Keratinocyte (primary cell): Measurements from ENCODE around the gene EYS. TPM values are rescaled to one million over a fixed set of nuclear protein-coding genes. Genes with fewer than 3 reads are reported as not detected.

Source experiments
- DNase-seq: peaks from one replicate; pipeline ENCODE4 v3.0.0-alpha.2; 2011; ENCODE audit warnings: low read depth, missing footprints, low spot score
- FAIRE-seq: peaks from 2 replicates; lab custom pipeline; 2011; peaks lifted over from hg19 to GRCh38; lab: Jason Lieb, UNC
- H2AFZ ChIP-seq: 2 replicates; pipeline ENCODE4 v1.6.0; 2012; ENCODE audit warnings: low read length, control low read depth, inconsistent platforms; ENCODE audit not compliant: control insufficient read depth
- H3K27ac ChIP-seq: 2 replicates; pipeline ENCODE4 v1.5.1; 2011; ENCODE audit warnings: low read length; ENCODE audit not compliant: control insufficient read depth, insufficient read depth
- H3K27me3 ChIP-seq: 3 replicates; pipeline ENCODE4 v1.6.0; 2011; ENCODE audit warnings: low read length; ENCODE audit not compliant: control insufficient read depth, insufficient read depth; ENCODE audit errors: extremely low read depth
- H3K36me3 ChIP-seq, 2 experiments: 2 replicates in 1 of 2; 3 replicates in 1 of 2; pipeline ENCODE4 v1.5.1; 2011; ENCODE audit warnings: low read length in 2 of 2, mild to moderate bottlenecking in 1 of 2; ENCODE audit not compliant: control insufficient read depth in 2 of 2, insufficient read depth in 2 of 2; ENCODE audit errors: extremely low read depth in 1 of 2
- H3K4me1 ChIP-seq: 3 replicates; pipeline ENCODE4 v1.5.1; 2011; ENCODE audit warnings: low read length; ENCODE audit not compliant: control insufficient read depth, insufficient read depth; ENCODE audit errors: extremely low read depth
- H3K4me2 ChIP-seq: 3 replicates; pipeline ENCODE4 v1.6.0; 2011; ENCODE audit warnings: low read depth, low read length; ENCODE audit not compliant: control insufficient read depth, insufficient read depth; ENCODE audit errors: extremely low read depth
- H3K4me3 ChIP-seq, 3 experiments: fragments of 200-600 bp in 1 of 3; sonication (generic) in 1 of 3; 2 replicates in 2 of 3; 3 replicates in 1 of 3; pipeline ENCODE4 v1.5.1; 2011 to 2016; ENCODE audit warnings: low read length in 3 of 3, mild to moderate bottlenecking in 3 of 3, control low read depth in 2 of 3, inconsistent platforms in 1 of 3, low read depth in 1 of 3, mixed read lengths in 1 of 3, mixed run types in 1 of 3, moderate library complexity in 1 of 3; ENCODE audit not compliant: control insufficient read depth in 2 of 3, insufficient read depth in 2 of 3; ENCODE audit errors: extremely low read depth in 1 of 3
- H3K79me2 ChIP-seq: 2 replicates; pipeline ENCODE4 v1.6.0; 2012; ENCODE audit warnings: low read length; ENCODE audit not compliant: control insufficient read depth, insufficient read depth
- H3K9ac ChIP-seq: 3 replicates; pipeline ENCODE4 v1.6.0; 2011; ENCODE audit warnings: low read length; ENCODE audit not compliant: control insufficient read depth, insufficient read depth; ENCODE audit errors: extremely low read depth
- H3K9me1 ChIP-seq: 3 replicates; pipeline ENCODE4 v1.6.0; 2011; ENCODE audit warnings: low read length; ENCODE audit not compliant: control insufficient read depth, insufficient read depth; ENCODE audit errors: extremely low read depth
- H3K9me3 ChIP-seq: 2 replicates; pipeline ENCODE4 v1.5.1; 2012; ENCODE audit warnings: low read depth, low read length; ENCODE audit not compliant: control insufficient read depth
- H4K20me1 ChIP-seq: 3 replicates; pipeline ENCODE4 v1.6.0; 2011; ENCODE audit warnings: low read length; ENCODE audit not compliant: control insufficient read depth, insufficient read depth; ENCODE audit errors: extremely low read depth
- EZH2 ChIP-seq: IDR thresholded peaks from one replicate; pipeline ENCODE4 v1.6.1; 2012; ENCODE audit warnings: inconsistent platforms, mild to moderate bottlenecking, low read length, moderate library complexity
- dilution Hi-C: fragments of 300-500 bp; cut with MboI; formaldehyde crosslinking; loops from one replicate; pipeline ENCODE4 v1.7.0; 2020; ENCODE audit warnings: low sequenced_read_pairs; ENCODE audit not compliant: extremely low pct_ligation_motif_present
- polyA plus RNA-seq, 5 experiments: library from polyadenylated mRNA; depleted of rRNA in 3 of 5; stranded (reverse) in 3 of 5; stranded (forward) in 1 of 5; unstranded in 1 of 5; fragments of >200 nt; gene quantifications; 1 replicate in 1 of 5; 2 replicates in 3 of 5; 3 replicates in 1 of 5; pipeline versions ENCODE4 v1.2.1 to v1.2.3, GENCODE V29; 2011 to 2012; ENCODE audit warnings: missing spikeins in 2 of 5, low read depth in 1 of 5, low replicate concordance in 1 of 5
- TF ChIP-seq, protein P1 (sequence below), 3 experiments: IDR thresholded peaks in 1 of 3; conservative IDR thresholded peaks in 1 of 3; optimal IDR thresholded peaks in 1 of 3; 2 replicates in 2 of 3; 3 replicates in 1 of 3; pipeline versions ENCODE3 to v1.5.1; 2011; ENCODE audit warnings: low read length in 3 of 3, mild to moderate bottlenecking in 3 of 3, moderate library complexity in 2 of 3, control low read depth in 1 of 3, inconsistent platforms in 1 of 3; ENCODE audit not compliant: insufficient read depth in 2 of 3; ENCODE audit errors: extremely low read depth in 1 of 3

Gene EYS
- polyA plus RNA-seq, 1 donor (not counting 4 experiments of a cell fraction or from before 2014, with no cell fraction given), result 0.34 TPM

DNA sequence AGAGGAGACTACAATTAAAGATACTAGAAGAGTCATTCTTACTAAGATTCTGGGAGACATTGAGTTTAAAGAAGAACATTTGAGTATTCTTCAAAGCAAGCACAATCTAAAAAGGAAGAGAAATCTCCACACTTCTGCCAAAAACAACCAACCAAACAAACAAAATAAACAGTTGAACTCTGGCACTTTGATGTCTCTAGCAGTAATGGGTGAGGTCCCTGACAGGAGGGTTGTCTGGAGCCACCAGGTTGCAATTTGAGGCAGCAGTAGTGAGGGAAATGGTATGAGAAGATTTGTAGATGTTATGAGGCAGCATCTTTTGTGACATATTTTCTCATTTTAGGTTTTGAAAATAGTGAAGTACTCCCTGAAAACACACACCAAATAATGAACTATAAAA, 1963.3 kb downstream of the EYS start:
- DNase-seq (no peak), FAIRE-seq (no peak)
- Histone ChIP-seq H3K79me2 (no peaks in the 10 kb centered on the region), H3K4me2 (no peak overlapping the region), H3K36me3 (no peaks in the 10 kb centered on the region), H3K27me3 (no peaks in the 10 kb centered on the region), H4K20me1 (no peaks in the 10 kb centered on the region), H3K9me1 (no peaks in the 10 kb centered on the region), H3K27ac (no peak overlapping the region), H3K4me3 (no peak overlapping the region), H2AFZ (no peak overlapping the region), H3K4me1 (peaks cover 26% of the 10 kb centered on the region), H3K9ac (no peak overlapping the region), H3K9me3 (no peaks in the 10 kb centered on the region)
- dilution Hi-C loops, result no loop called here
- TF ChIP-seq EZH2, result no peak
- TF ChIP-seq, protein P1, sequence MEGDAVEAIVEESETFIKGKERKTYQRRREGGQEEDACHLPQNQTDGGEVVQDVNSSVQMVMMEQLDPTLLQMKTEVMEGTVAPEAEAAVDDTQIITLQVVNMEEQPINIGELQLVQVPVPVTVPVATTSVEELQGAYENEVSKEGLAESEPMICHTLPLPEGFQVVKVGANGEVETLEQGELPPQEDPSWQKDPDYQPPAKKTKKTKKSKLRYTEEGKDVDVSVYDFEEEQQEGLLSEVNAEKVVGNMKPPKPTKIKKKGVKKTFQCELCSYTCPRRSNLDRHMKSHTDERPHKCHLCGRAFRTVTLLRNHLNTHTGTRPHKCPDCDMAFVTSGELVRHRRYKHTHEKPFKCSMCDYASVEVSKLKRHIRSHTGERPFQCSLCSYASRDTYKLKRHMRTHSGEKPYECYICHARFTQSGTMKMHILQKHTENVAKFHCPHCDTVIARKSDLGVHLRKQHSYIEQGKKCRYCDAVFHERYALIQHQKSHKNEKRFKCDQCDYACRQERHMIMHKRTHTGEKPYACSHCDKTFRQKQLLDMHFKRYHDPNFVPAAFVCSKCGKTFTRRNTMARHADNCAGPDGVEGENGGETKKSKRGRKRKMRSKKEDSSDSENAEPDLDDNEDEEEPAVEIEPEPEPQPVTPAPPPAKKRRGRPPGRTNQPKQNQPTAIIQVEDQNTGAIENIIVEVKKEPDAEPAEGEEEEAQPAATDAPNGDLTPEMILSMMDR (optimal IDR thresholded peaks at IDR 0.05 in 1 of 3, IDR thresholded peaks at IDR 0.05 in 1 of 3, conservative IDR thresholded peaks at IDR 0.05 in 1 of 3; ENCODE audit: extremely low read depth in 1 of 3, insufficient read depth in 2 of 3, low read length in 3 of 3), result no peak

DNA sequence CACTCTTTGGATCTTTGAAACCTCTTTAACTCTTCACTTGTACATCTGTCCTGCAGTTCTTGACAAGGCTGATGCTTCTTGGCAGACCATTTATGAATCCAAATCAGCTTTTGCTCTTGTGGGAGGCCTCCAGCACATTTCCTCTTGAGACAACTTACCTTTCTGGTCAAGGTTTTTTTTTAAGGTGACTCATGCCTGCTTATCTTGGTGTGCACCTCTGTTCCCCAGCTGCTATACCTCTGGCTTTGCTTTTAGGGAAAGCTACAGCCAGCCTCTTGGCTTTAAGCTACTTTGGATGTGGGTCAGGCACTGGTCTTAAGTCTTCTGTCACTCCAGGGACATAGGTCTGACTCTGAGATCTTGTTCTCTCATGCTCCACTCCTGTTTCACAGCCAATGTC, 1965.0 kb downstream of the EYS start:
- peak; percentile 88 for FAIRE-seq

GRCh38 chr6:63740709-63741108, 1966.3 kb downstream of the EYS start:
- dilution Hi-C loops, result no loop called here
- Histone ChIP-seq H3K9ac (no peak overlapping the region), H3K9me3 (no peaks in the 10 kb centered on the region), H3K9me1 (no peaks in the 10 kb centered on the region), H3K4me3 (no peak overlapping the region), H3K4me1 (peaks cover 26% of the 10 kb centered on the region), H4K20me1 (no peaks in the 10 kb centered on the region), H2AFZ (no peak overlapping the region), H3K36me3 (no peaks in the 10 kb centered on the region), H3K27me3 (no peaks in the 10 kb centered on the region), H3K4me2 (no peak overlapping the region), H3K79me2 (no peaks in the 10 kb centered on the region), H3K27ac (no peak overlapping the region)
- no peak for TF ChIP-seq EZH2
- TF ChIP-seq, protein P1 (optimal IDR thresholded peaks at IDR 0.05 in 1 of 3, IDR thresholded peaks at IDR 0.05 in 1 of 3, conservative IDR thresholded peaks at IDR 0.05 in 1 of 3; ENCODE audit: extremely low read depth in 1 of 3, insufficient read depth in 2 of 3, low read length in 3 of 3), result no peak
- FAIRE-seq, result peak; percentile 76
- DNase-seq, result peak; percentile 15

More for the DNA sequence above, 1965.0 kb downstream of the EYS start:
- H3K9ac ChIP-seq, result no peak overlapping the region
- TF ChIP-seq EZH2, result no peak
- no peaks in the 10 kb centered on the region for H3K27me3 ChIP-seq
- peak overlapping the region; percentile 8 for H3K4me2 ChIP-seq
- H3K4me1 ChIP-seq, result peaks cover 26% of the 10 kb centered on the region
- no peaks in the 10 kb centered on the region for H3K9me1 ChIP-seq
- DNase-seq, result no peak
- H3K36me3 ChIP-seq, result no peaks in the 10 kb centered on the region
- dilution Hi-C loops, result no loop called here
- no peaks in the 10 kb centered on the region for H3K9me3 ChIP-seq
- no peak overlapping the region for H3K27ac ChIP-seq
- no peaks in the 10 kb centered on the region for H4K20me1 ChIP-seq
- H3K4me3 ChIP-seq, result no peak overlapping the region
- H3K79me2 ChIP-seq, result no peaks in the 10 kb centered on the region
- no peak overlapping the region for H2AFZ ChIP-seq
